HepG2 (cell line): Measurements from ENCODE around the gene CADPS. TPM values are rescaled to one million over a fixed set of nuclear protein-coding genes. Genes with fewer than 3 reads are reported as not detected.

Source experiments
- ATAC-seq: fragments of 200-7000 bp; cut with Tn5 transposase; 3 replicates; pipeline ENCODE4 v1.9.1; 2020; ENCODE audit warnings: mild to moderate bottlenecking, moderate library complexity
- BruUV-seq: library from RNA; stranded (reverse); fragments of 400-500 nt; replicated peaks from 2 replicates; lab custom pipeline; 2021; lab: Mats Ljungman, UMichigan
- CTCF ChIA-PET: fragments of 300-600 bp; formaldehyde crosslinking; extraction: SDS; loops from one replicate; lab custom pipeline; 2021; ENCODE audit warnings: low total read pairs, inconsistent platforms, low intra/inter-chr PET ratio; lab: Yijun Ruan, JAX
- POLR2A ChIA-PET: fragments of 350-600 bp; sonication (Branson Sonifier 250); formaldehyde crosslinking; loops from one replicate; lab custom pipeline; 2020; ENCODE audit warnings: antibody characterized with exemption, inconsistent platforms; lab: Yijun Ruan, JAX
- DNase-seq: peaks from one replicate; pipeline ENCODE4 v3.0.0-alpha.2; 2015; ENCODE audit warnings: low spot score
- FAIRE-seq: peaks from 3 replicates; lab custom pipeline; 2011; peaks lifted over from hg19 to GRCh38; lab: Jason Lieb, UNC
- H2AFZ ChIP-seq: one replicate; pipeline ENCODE4 v1.6.1; 2011; ENCODE audit warnings: low read length, inconsistent platforms
- H3K27ac ChIP-seq: fragments of 300-600 bp; 3 replicates; pipeline ENCODE4 v1.8.0; 2011; ENCODE audit warnings: mixed run types, mild to moderate bottlenecking, mixed read lengths, low read length, inconsistent platforms; ENCODE audit not compliant: insufficient read depth; ENCODE audit errors: extremely low read length
- H3K27me3 ChIP-seq, 2 experiments: fragments of 200-600 bp in 1 of 2; 2 replicates in 1 of 2; 3 replicates in 1 of 2; pipeline versions ENCODE4 v1.6.0 to v1.8.0; 2011; ENCODE audit warnings: low read length in 2 of 2, mild to moderate bottlenecking in 2 of 2, moderate library complexity in 2 of 2, inconsistent platforms in 1 of 2; ENCODE audit not compliant: insufficient read depth in 2 of 2, control insufficient read depth in 1 of 2
- H3K36me3 ChIP-seq, 2 experiments: fragments of 200-600 bp in 1 of 2; replicated peaks in 1 of 2; 2 replicates in 1 of 2; 3 replicates in 1 of 2; pipeline versions ENCODE4 v1.5.1 to v1.8.0; 2011; ENCODE audit warnings: low read length in 2 of 2, inconsistent platforms in 1 of 2; ENCODE audit not compliant: insufficient read depth in 2 of 2, control insufficient read depth in 1 of 2
- H3K4me1 ChIP-seq: 2 replicates; pipeline ENCODE4 v1.5.1; 2012; ENCODE audit warnings: low read length, inconsistent platforms; ENCODE audit not compliant: insufficient read depth
- H3K4me2 ChIP-seq: 2 replicates; pipeline ENCODE4 v1.6.0; 2011; ENCODE audit warnings: low read depth, low read length, inconsistent platforms
- H3K4me3 ChIP-seq, 3 experiments: fragments of 200-600 bp in 1 of 3; sonication (generic), shearing (Covaris generic) in 1 of 3; replicated peaks in 1 of 3; 2 replicates each; pipeline ENCODE4 v1.5.1; 2011 to 2016; ENCODE audit warnings: low read length in 3 of 3, inconsistent platforms in 2 of 3, low read depth in 2 of 3, mild to moderate bottlenecking in 2 of 3, control low read depth in 1 of 3, mixed read lengths in 1 of 3; ENCODE audit not compliant: insufficient read depth in 1 of 3
- H3K79me2 ChIP-seq: one replicate; pipeline ENCODE4 v1.6.1; 2011; ENCODE audit warnings: low read length, inconsistent platforms; ENCODE audit not compliant: insufficient read depth
- H3K9ac ChIP-seq: 2 replicates; pipeline ENCODE4 v1.6.0; 2011; ENCODE audit warnings: mild to moderate bottlenecking, low read depth, low read length, inconsistent platforms; ENCODE audit not compliant: insufficient read depth
- H3K9me3 ChIP-seq: 2 replicates; pipeline ENCODE4 v1.5.1; 2012; ENCODE audit warnings: mild to moderate bottlenecking, low read length
- H4K20me1 ChIP-seq: 2 replicates; pipeline ENCODE4 v1.6.0; 2011; ENCODE audit warnings: inconsistent platforms, mild to moderate bottlenecking, low read length, moderate library complexity; ENCODE audit not compliant: insufficient read depth
- E2F2 ChIP-seq: sonication (generic); formaldehyde crosslinking; IDR thresholded peaks from 2 replicates; pipeline ENCODE4 v1.4.0; 2020; ENCODE audit warnings: missing genetic modification reagents, borderline replicate concordance
- EHMT2 ChIP-seq: fragments of 200-600 bp; sonication (generic); IDR thresholded peaks from 2 replicates; pipeline ENCODE4 v1.7.0; 2017; ENCODE audit warnings: antibody characterized with exemption, low read depth, low read length, borderline replicate concordance
- GATA4 ChIP-seq: sonication (generic); IDR thresholded peaks from 2 replicates; pipeline ENCODE4 v1.6.1; 2016; ENCODE audit warnings: antibody characterized with exemption, low read depth, borderline replicate concordance
- GATAD2A ChIP-seq: IDR thresholded peaks from 2 replicates; pipeline ENCODE4 v1.6.1; 2016
- MEIS2 ChIP-seq: sonication (generic); formaldehyde crosslinking; IDR thresholded peaks from 2 replicates; pipeline ENCODE4 v1.9.0; 2021; ENCODE audit warnings: mild to moderate bottlenecking, missing genetic modification reagents
- POLR2A ChIP-seq, 2 experiments: IDR thresholded peaks; 2 replicates each; pipeline ENCODE4 v1.6.1; 2011; ENCODE audit warnings: low read depth in 2 of 2, low read length in 2 of 2, mild to moderate bottlenecking in 1 of 2, moderate library complexity in 1 of 2; ENCODE audit not compliant: insufficient read depth in 1 of 2
- RARA ChIP-seq: IDR thresholded peaks from 2 replicates; pipeline ENCODE4 v1.6.1; 2016; ENCODE audit warnings: missing genetic modification reagents, missing compliant biosample characterization
- SMARCE1 ChIP-seq: fragments of 450-650 bp; IDR thresholded peaks from 2 replicates; pipeline ENCODE4 v1.6.1; 2017; ENCODE audit warnings: borderline replicate concordance
- SOX13 ChIP-seq, 3 experiments: fragments of 450-650 bp in 1 of 3; sonication (generic) in 1 of 3; formaldehyde crosslinking in 1 of 3; IDR thresholded peaks in 2 of 3; conservative IDR thresholded peaks in 1 of 3; 2 replicates each; pipeline versions ENCODE4 v1.5.0 to v1.6.1; 2016 to 2020; ENCODE audit warnings: antibody characterized with exemption in 1 of 3, mild to moderate bottlenecking in 1 of 3, missing compliant biosample characterization in 1 of 3, missing genetic modification reagents in 1 of 3, moderate library complexity in 1 of 3
- TCF7L2 ChIP-seq: IDR thresholded peaks from 2 replicates; pipeline ENCODE4 v1.6.1; 2011; ENCODE audit warnings: mild to moderate bottlenecking, low read depth, low read length, moderate library complexity
- ZBTB21 ChIP-seq: sonication (generic); formaldehyde crosslinking; IDR thresholded peaks from 2 replicates; pipeline ENCODE4 v1.4.0; 2020; ENCODE audit warnings: missing genetic modification reagents
- ZFP36 ChIP-seq: fragments of 150-350 bp; IDR thresholded peaks from 2 replicates; pipeline ENCODE4 v1.6.1; 2018; ENCODE audit warnings: borderline replicate concordance, low read length, low read depth; ENCODE audit not compliant: partially characterized antibody
- ZFP37 ChIP-seq: sonication (generic); formaldehyde crosslinking; IDR thresholded peaks from 2 replicates; pipeline ENCODE4 v1.4.0; 2020; ENCODE audit warnings: missing genetic modification reagents, borderline replicate concordance
- ZFP90 ChIP-seq: sonication (generic); formaldehyde crosslinking; IDR thresholded peaks from 2 replicates; pipeline ENCODE4 v1.8.0; 2022; ENCODE audit warnings: missing genetic modification reagents, mild to moderate bottlenecking, inconsistent platforms, borderline replicate concordance
- ZNF232 ChIP-seq: sonication (generic); formaldehyde crosslinking; IDR thresholded peaks from 2 replicates; pipeline ENCODE4 v1.4.0; 2020; ENCODE audit warnings: missing genetic modification reagents, borderline replicate concordance
- ZNF841 ChIP-seq: sonication (generic); formaldehyde crosslinking; IDR thresholded peaks from 2 replicates; pipeline ENCODE4 v1.8.1; 2023; ENCODE audit warnings: missing genetic modification reagents, borderline replicate concordance
- WGBS: methylation state at CpG from one replicate; pipeline ENCODE4 v1.1.6; 2017; ENCODE audit warnings: low lambda C conversion rate; 5-methylcytosine and 5-hydroxymethylcytosine counted together
- in situ Hi-C: cut with HindIII; loops from 2 replicates; pipeline ENCODE4 v1.10.0; 2017; ENCODE audit warnings: low pct_unique_long_range_greater_than_20kb; ENCODE audit not compliant: extremely low pct_ligation_motif_present
- intact Hi-C: fragments of 100-400 bp; cut with micrococcal nuclease; formaldehyde crosslinking; loops from one replicate; pipeline ENCODE4 v1.10.0; 2022; ENCODE audit not compliant: unreplicated experiment
- polyA plus RNA-seq, 8 experiments: library from polyadenylated mRNA; depleted of rRNA in 3 of 8; stranded (reverse) in 7 of 8; unstranded in 1 of 8; fragments of >200 nt; fragmentation: Illumina TruSeq in 4 of 8; extraction: Trizol in 4 of 8; gene quantifications; 2 replicates each; pipeline versions ENCODE4 v1.2.1 to v1.2.3, GENCODE V29; 2011 to 2016; ENCODE audit warnings: low read depth in 4 of 8, missing spikeins in 1 of 8, mixed read lengths in 1 of 8; ENCODE audit not compliant: insufficient read depth in 1 of 8
- total RNA-seq, 5 experiments: library from RNA; depleted of rRNA; stranded (reverse); fragments of >200 nt; fragmentation: Illumina TruSeq; extraction: Trizol; gene quantifications; 2 replicates each; pipeline ENCODE4 v1.2.3, GENCODE V29; 2016; ENCODE audit warnings: low read depth in 1 of 5
- TF ChIP-seq, protein P1 (sequence below): sonication (generic); formaldehyde crosslinking; IDR thresholded peaks from 2 replicates; pipeline ENCODE4 v1.5.0; 2020; ENCODE audit warnings: missing genetic modification reagents
- TF ChIP-seq, protein P2 (sequence below): sonication (generic); formaldehyde crosslinking; IDR thresholded peaks from 2 replicates; pipeline ENCODE4 v1.4.0; 2020; ENCODE audit warnings: missing genetic modification reagents
- TF ChIP-seq, protein P3 (sequence below): sonication (generic); formaldehyde crosslinking; IDR thresholded peaks from 2 replicates; pipeline ENCODE4 v1.4.0; 2020; ENCODE audit warnings: missing genetic modification reagents

Gene CADPS
- total and polyA plus RNA-seq, 2 of the 13 experiments (the other 11 are each of a cell fraction or from before 2014, with no cell fraction given): not detected

GRCh38 chr3:62529230-62529629 is 346.0 kb downstream of the CADPS start:
- H3K9ac ChIP-seq: no peak overlapping the region
- in situ Hi-C loops: no loop called here
- ChIA-PET POLR2A (no interaction called here), CTCF (no interaction called here)
- no TSS peak for BruUV-seq
- DNase-seq (peak; percentile 9), FAIRE-seq (peak; percentile 8), ATAC-seq (no peak)
- H3K27ac ChIP-seq: no peak overlapping the region
- H3K79me2 ChIP-seq: no peaks in the 10 kb centered on the region
- no peak overlapping the region for H2AFZ ChIP-seq
- 0 out of 5 replicates have a peak, but pooled peaks cover 0 to 1% of the 10 kb centered on the region in 2 experiments for H3K27me3 ChIP-seq
- no peaks in the 10 kb centered on the region for H4K20me1 ChIP-seq
- no peaks in the 10 kb centered on the region for H3K4me1 ChIP-seq
- intact Hi-C loops: no loop called here
- no peaks in the 10 kb centered on the region for H3K9me3 ChIP-seq
- H3K4me3 ChIP-seq: no peak overlapping the region
- WGBS: 27% methylated on average over 4 of the region's 4 CpGs
- H3K4me2 ChIP-seq: no peak overlapping the region
- H3K36me3 ChIP-seq: no peaks in the 10 kb centered on the region
- TF ChIP-seq ZFP90 (CRISPR knock-in tag) (0 out of 2 replicates have a peak, but pooled peaks have one; percentile 31), POLR2A (IDR thresholded peaks at IDR 0.05; ENCODE audit: insufficient read depth in 1 of 2, low read depth in 2 of 2, low read length in 2 of 2) (no peak), MEIS2 (CRISPR knock-in tag) (0 out of 2 replicates have a peak, but pooled peaks have one; percentile 64), SOX13 (IDR thresholded peaks at IDR 0.05) (no peak), SOX13 (CRISPR knock-in tag; conservative IDR thresholded peaks at IDR 0.05 in 1 of 2, IDR thresholded peaks at IDR 0.05 in 1 of 2) (0 out of 4 replicates have a peak, but pooled peaks of 1 of the 2 experiments have one; percentile 17), RARA (CRISPR knock-in tag) (0 out of 2 replicates have a peak, but pooled peaks have one; percentile 23), ZNF841 (CRISPR knock-in tag) (no peak), GATA4 (no peak), EHMT2 (peak; percentile 88; the same call in 1 of the 2 replicates), TCF7L2 (no peak), ZNF232 (CRISPR knock-in tag) (peak; percentile 83; the same call in 1 of the 2 replicates), ZBTB21 (CRISPR knock-in tag) (0 out of 2 replicates have a peak, but pooled peaks have one; percentile 28), SMARCE1 (no peak), ZFP36 (no peak), GATAD2A (CRISPR knock-in tag) (no peak), E2F2 (CRISPR knock-in tag) (peak; percentile 44; the same call in 1 of the 2 replicates), ZFP37 (0 out of 2 replicates have a peak, but pooled peaks have one; percentile 55)
- TF ChIP-seq, protein P1, sequence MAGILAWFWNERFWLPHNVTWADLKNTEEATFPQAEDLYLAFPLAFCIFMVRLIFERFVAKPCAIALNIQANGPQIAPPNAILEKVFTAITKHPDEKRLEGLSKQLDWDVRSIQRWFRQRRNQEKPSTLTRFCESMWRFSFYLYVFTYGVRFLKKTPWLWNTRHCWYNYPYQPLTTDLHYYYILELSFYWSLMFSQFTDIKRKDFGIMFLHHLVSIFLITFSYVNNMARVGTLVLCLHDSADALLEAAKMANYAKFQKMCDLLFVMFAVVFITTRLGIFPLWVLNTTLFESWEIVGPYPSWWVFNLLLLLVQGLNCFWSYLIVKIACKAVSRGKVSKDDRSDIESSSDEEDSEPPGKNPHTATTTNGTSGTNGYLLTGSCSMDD (CRISPR knock-in tag): 0 out of 2 replicates have a peak, but pooled peaks have one; percentile 46
- TF ChIP-seq, protein P2, sequence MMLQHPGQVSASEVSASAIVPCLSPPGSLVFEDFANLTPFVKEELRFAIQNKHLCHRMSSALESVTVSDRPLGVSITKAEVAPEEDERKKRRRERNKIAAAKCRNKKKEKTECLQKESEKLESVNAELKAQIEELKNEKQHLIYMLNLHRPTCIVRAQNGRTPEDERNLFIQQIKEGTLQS (CRISPR knock-in tag): 0 out of 2 replicates have a peak, but pooled peaks have one; percentile 34
- TF ChIP-seq, protein P3, sequence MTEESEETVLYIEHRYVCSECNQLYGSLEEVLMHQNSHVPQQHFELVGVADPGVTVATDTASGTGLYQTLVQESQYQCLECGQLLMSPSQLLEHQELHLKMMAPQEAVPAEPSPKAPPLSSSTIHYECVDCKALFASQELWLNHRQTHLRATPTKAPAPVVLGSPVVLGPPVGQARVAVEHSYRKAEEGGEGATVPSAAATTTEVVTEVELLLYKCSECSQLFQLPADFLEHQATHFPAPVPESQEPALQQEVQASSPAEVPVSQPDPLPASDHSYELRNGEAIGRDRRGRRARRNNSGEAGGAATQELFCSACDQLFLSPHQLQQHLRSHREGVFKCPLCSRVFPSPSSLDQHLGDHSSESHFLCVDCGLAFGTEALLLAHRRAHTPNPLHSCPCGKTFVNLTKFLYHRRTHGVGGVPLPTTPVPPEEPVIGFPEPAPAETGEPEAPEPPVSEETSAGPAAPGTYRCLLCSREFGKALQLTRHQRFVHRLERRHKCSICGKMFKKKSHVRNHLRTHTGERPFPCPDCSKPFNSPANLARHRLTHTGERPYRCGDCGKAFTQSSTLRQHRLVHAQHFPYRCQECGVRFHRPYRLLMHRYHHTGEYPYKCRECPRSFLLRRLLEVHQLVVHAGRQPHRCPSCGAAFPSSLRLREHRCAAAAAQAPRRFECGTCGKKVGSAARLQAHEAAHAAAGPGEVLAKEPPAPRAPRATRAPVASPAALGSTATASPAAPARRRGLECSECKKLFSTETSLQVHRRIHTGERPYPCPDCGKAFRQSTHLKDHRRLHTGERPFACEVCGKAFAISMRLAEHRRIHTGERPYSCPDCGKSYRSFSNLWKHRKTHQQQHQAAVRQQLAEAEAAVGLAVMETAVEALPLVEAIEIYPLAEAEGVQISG: 0 out of 2 replicates have a peak, but pooled peaks have one; percentile 18
